ENCODE data around the gene CRADD.
"Not testable (repeated sequence)": the region's sequence is repeated elsewhere in the genome, so short reads cannot be mapped to it uniquely, and the experiment has no call there.

The CRADD gene

DNA sequence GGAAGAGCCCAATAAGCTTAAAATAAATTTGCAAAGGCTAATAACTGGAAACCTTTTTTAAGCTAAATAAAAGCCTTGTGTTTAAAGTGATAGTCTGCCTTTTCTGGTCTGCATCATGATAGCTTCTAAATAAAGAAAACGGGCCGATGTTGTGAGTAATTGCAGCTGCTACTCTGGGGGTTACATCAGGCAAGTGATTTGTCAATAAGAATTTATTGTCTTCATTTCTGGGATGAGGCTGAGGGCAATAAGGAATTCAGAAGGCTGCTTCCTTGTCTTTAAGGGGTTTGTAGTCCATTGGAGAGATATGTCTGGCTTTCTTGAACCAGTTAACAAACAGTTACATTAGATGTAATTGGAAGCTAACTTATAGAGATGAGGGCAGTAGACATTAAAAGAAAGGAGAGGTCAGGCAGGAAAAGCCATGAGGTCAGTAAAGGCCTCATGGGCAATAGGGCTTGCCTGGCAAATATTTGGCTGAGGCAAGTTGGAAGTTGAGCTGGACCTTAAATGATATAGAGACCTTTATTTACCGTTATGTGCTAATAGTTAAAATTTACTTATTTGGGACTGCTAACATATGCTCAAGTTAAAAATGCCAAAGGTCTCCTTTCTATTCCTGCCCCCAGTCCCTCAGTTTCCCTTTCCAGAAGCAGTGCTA, 85.0 kb downstream of the CRADD start:
- DNase-seq, result no peak

DNA sequence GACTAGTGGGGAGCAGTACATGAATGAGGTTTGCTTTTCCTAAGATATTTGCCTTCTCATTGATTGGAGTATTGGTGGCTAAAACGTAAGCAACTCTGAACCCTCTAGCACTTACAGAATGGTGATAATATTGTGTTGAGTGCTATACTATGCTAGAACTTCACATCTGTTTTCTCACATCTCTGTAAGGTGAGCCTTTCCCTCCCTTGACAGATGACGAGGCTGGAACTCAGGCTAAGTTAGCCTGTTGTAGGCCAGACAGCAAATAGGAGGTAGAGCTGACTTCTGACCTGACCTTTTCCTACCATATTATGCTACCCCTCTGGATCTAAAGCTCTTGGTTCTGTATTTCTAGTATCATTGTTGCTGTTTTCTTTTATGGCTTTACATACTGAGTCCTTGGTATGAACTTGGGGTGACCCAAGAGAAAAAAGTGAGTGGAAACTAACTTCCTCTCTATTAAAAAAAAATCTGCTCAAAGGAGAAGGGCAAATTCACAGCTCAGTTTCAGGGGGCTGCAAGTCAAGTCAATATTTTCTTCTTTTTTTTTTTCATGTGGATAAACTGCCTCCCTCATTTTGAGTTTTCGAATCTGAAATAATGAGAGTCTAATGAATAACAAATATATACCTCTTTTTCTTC, 85.9 kb downstream of the CRADD start:
- DNase-seq, result no peak

DNA sequence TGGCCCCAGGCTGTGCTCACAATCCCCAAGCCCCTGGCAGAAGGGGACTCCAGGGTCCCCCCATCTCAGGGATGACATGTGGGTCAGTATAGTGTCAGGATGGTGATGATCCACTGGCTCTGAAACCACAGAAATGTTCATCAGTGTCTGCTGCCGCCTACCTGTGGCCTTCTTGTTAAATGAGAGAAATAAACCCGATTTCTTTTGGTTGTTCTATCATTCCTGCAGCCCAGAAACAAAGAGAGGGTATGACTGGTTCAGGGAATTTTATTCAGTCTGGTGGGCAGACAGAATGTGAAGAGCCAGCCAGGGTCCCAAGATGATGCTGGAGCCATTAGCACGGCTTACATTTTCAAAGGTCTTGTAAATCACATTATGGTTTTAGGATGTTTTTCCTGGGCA, 86.6 kb downstream of the CRADD start:
- DNase-seq, result no peak

DNA sequence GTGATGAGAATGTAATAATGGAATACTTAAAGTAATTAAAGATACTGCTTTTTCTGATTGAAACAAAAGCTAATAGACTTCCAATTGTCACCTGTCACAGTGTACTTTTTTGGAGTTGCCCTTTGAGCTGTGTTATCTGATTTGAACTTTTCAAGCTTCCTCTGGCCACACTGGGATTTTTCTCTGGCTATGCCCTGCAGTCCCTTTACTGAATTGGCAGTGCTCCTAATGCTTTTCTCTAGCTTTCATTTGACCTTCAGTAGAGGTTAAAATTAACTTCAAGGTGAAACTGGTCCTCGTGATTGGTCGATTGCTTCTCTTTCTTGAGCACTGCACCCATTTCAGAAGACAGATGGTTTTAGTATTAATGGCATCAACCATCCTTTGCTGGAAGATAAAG, 89.2 kb downstream of the CRADD start:
- DNase-seq, result no peak

DNA sequence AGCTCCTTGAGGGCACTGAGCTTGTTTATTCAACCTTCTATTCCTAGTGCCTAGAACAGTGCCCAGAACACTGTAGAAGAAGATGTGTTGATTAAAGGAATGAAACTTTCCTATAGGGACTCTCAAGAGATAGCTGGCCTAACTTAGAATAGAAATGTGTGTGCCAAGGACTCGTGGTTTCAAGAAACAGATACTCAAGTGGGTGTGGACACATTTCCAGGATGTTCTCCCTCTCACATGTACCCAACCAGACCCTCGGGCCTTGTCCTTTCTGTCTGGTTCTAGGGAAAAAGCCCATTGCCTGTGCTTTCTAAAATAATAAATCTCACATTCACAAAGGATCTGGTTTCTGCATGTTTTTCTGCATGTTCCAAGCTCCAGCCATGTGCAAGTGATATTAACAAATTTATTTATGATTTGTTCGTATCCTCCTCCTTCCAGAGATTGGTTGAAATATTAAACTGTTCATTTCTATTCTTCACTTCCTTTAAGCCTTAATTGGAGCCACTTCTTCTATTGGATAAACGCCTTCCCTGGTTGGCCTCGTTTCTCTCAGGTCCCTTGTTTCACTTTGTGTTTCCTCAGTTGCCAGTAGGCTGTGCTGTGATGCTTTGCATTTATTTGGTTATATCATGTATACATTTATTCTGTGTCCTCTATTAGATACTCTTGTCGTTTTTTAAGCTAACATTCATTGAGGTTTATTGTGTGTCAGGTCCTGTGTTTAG, 89.8 kb downstream of the CRADD start:
- peak; percentile 53 for DNase-seq

DNA sequence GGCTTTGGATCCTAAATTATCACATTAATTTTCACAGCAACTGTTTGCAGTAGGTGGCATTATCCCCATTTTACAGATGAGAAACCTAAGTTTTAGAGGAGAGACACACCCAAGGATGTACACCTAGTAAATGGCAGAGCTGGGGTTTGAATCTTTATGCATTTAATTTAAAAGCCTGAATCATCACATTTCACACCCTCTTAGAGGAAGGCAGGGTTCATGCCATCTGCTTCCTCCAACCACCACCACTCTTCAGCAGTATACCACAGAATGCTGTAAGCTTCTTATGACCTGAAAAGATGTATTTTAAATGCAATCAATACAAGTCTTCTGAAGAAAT, 90.3 kb downstream of the CRADD start:
- DNase-seq, result peak; percentile 41

DNA sequence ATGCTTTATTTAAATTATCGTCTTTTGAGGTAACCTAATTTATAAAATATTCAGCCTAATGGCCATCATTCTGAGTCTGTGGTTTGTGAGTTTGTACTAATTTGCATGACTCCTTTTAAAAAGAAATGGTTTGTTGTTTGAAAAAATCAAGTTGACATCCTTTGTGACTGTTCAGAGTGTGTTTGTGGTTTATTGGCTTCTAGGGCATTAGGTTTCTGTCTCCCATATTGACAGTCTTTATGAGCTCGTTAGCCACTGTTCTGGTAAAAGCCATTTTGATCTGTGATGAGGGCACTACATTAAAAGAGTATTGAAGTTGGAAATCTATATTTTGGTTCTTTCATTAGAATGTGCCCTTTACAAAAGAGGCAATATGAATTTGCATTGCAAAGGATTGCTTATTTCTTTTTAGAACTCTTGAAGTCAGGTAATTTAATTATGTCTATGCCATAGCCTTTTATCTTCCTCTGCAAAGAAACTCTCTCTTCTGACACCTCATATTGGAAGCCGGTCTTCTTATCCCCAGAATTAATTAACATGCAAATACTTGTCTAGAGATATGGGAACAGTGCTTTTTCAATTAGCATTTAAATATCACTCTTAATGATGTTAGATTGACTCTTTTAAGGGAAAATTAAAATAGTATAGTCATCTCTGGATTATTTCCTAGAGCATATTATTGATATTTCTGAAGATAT, 95.0 kb downstream of the CRADD start:
- peak; percentile 33 for DNase-seq

DNA sequence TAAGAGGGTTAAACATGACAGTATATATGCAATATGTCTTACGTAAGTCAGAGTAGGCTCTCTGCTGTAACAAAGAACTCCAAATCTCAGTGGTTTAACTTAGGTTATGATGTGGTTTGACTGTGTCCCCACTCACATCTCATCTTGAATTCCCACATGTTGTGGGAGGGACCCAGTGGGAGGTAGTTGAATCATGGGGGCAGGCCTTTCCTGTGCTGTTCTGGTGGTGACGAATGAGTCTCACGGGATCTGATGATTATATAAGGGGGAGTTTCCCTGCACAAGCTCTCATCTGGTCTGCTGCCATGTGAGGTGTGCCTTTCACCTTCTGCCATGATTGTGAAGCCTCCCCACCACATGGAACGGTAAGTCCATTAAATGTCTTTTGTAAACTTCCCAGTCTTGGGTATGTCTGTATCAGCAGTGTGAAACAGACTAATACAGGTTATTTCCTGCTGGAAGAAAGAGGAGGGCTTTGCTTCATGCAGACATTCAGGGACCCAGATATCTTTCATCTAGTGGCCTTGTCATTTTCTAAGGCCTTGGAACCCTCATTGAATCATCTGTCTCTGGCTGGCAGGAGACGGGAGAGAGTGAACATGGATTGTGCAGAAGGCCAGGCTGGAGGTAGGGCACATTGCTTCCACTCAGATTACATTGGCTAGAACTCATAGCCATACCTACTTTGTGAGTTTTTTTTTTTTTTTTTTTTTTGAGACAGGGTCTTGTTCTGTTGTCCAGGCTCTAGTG, 96.1 kb downstream of the CRADD start:
- DNase-seq, result peak; percentile 44

DNA sequence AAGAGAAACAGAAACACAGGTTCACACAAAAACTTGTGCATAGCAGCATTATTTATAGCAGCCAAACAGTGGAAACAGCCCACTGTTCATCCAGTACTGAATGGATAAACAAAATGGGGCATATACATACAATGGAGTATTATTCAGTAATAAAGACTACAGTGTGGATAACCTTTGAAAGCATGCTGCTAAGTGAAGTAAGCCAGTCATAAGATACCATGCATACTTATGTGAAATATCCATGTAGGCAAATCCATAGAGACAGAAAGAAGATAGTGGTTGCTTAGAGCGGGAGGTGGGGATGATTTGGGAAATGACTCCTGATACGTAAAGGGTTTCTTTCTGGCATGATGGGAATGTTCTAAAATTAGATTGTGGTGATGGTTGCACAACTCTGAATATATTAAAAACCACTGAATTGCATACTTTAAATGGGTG, 99.4 kb downstream of the CRADD start:
- no peak for DNase-seq

DNA sequence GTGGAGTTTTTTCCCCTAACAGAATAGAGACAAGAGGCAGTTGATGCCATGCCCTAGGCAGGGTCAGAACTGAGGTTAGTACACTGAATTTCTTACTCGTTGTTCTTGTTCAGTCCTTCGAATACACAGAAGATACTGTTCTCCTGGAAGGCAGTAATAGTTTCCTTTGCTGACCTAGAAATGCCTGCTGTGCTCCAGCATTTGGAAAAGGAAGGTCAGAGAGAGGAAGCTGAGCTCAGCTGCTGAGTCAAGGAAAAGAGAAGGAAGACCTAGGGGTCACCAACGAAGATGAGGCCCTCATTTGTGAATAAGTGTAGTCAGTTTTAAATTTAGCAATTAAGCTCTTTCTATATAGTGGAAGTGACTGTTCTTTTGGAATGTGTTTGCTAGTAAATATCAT, 100.1 kb downstream of the CRADD start:
- DNase-seq, result no peak

DNA sequence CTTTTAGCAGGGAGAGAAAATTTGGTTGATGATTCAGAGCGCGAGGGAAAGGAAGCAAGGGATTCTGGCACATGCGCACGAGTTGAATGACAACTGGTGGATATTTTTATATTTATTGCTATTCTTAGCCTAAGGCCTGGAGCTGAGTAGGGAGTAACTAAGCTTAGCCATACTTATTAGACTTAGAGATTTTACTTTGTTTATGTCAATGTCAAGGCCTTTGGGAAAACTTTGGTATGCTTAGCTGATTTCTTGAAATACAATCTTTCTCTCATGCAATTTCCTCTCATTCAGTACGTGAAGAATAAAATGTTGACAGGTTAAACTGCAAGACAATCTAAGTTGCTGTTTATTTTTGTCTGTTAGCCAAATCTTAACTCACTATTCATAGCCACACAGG, 101.1 kb downstream of the CRADD start:
- DNase-seq, result no peak

DNA sequence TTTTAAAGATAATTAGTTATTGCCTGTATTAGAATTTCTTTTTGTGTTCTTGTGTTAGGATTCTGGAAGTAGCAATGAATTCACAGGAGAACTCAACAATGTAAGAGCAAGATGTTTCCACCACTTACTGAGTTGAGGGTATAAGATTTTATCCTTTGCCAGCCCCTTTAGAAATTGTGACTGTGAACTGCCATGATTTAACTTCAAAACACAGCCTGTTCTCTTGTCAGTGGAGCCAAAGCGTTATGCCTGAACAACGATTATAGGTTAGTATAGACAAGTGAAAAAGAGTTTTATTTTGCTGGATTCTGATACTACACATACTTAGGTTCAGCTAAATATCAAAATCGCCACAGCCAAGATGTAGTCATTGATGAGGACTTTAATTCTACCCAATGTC, 101.6 kb downstream of the CRADD start:
- DNase-seq, result no peak

DNA sequence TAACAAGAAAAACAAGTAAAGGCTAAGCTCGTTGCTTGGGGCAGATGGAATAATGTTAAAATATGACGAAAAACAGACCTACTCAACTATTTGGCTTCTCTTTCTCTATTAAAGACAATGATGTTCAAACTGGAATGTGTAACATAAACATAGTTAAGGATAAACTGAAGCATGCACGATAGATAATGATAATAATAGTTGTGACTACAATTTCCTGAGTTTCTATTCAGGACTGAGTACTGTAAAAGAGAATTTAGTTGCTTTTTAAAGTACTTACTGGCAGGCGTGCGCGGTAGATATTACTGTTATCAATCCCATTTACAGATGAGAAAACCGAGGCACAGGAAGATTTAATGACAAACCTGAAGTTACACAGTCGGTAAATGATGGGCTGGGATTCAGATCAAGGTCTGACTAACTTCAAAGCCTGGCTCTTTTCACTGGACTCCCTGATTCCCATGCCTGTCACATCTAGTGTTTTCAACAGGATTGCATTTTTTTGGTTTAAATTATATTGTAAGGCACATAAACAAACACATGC, 103.0 kb downstream of the CRADD start:
- DNase-seq, result no peak

DNA sequence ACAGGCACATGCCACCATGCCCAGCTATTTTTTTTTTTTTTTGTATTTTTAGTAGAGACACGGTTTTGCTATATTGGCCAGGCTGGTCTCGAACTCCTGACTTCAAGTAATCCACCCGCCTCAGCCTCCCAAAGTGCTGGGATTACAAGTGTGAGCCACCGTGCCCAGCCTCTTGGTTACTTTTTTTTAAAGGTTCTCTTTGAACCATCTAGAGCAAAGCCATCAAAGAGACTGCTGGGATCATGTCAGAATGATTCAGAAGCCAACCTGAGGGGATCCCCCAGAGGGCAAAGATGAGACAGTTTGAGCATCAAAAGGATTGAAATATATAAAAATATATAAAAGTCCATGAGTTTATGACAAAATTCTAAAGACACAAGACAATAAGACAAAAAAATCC, 103.7 kb downstream of the CRADD start:
- peak; percentile 45 for DNase-seq

DNA sequence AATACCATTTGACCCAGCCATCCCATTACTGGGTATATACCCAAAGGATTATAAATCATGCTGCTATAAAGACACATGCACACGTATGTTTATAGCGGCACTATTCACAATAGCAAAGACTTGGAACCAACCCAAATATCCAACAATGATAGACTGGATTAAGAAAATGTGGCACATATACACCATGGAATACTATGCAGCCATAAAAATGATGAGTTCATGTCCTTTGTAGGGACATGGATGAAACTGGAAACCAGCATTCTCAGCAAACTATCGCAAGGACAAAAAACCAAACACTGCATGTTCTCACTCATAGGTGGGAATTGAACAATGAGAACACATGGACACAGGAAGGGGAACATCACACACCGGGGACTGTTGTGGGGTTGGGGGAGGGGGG, 104.8 kb downstream of the CRADD start:
- not testable (repeated sequence) for DNase-seq

DNA sequence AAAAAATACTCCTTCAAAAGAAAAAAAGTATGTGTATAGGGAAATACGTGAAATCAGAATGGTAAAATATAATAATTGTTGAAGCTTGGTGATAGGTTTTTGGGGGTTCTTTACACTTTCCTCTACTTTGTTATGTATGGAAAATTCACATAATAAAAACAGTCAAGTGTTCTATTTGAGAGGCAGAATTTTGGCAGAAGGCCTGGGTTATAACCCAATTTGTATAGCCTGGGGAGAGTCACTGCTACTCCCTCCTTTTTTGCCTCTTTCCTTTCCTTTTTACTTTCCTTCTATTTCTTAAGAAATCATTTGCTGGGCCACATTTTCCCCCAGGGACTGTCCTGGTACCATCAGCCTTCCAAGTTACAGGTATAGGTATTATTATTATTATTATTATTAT, 105.7 kb downstream of the CRADD start:
- no peak for DNase-seq

DNA sequence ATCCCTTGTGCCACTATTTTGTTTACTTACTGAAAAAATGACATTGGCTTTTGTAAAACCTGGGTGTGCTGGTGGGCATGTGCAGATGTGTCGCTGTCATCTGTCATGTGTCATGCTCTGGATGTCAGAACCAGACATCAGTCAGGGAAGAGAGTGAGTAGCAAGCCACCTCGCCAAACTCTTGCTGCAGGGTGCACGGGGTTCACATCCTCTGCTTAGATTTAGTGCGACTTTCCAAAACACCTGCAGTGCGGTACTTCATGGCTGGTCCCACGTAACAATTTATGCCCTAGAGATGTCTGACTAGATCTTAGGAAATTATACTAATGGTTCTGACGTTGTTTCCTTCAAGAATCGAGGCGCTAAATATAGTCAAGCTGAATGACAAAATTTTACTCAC, 106.7 kb downstream of the CRADD start:
- DNase-seq, result peak; percentile 33

DNA sequence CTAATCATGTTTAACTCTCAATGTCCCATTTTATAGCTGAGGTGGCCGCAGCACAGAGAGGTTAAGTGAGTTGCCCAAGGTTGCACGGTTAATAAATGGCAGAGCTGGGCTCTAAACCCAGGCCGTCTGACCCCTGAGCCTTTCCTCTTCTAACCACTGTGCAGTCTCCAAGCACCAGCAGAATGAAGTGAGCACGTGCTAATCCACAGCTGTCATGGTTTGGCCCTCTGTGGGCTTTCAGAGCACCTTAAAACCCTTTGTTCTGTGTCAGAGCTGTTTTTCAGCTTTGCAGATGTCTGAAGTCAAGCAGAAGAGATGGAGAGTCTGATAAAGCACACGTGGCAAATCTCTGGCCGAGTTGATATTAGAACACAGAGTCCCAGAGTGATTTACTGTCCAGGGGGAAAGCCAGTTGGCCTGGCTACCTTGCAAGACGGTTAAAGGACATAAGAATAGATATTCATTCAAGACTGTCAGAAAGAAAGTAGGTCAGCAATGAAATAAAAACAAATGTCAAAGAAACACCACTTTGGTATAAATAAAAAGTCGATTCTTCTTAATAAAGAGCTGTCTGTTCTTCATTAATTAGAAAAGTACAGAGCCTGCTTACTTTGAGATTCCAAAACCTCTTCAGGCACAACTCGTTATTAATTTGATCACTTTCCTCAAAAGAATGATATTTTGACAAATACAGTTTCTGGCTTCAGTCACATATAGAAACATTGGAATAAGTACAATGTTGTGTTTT, 107.3 kb downstream of the CRADD start:
- DNase-seq, result peak; percentile 27

DNA sequence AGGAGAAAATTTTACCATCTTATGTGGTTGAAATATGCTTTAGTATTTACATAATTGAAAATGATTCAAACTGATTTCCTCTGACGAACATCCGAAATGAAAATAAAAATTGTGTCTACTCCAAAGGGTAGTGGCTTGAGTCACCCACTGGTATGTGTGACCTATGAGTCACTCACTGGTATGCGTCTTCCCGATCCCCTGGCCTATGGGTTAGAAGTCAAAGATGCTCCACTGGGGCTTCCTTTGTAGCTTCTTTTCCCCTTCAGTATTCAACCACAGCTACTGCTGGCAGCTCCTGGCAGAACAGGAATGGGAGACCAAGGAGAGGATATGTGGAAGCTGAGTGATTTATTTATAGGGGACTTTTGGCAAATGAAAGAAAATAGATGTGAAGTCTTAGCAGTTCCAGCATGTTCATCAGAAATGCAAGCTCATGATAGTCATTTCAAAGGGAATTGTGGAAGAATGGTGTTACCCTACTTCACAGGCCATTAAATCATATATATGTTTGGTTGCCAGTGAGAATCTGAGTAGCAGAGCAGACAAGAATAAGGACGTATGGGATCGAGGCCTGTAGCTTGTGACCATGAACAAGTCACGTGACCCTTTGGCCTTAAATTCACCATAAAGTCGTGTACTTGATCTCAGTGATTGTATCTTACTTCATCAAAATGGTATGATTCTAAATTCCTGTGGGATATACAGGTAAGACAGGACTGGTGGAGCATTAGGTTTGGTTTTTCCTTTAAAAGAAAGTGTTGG, 108.3 kb downstream of the CRADD start:
- DNase-seq, result peak; percentile 64

DNA sequence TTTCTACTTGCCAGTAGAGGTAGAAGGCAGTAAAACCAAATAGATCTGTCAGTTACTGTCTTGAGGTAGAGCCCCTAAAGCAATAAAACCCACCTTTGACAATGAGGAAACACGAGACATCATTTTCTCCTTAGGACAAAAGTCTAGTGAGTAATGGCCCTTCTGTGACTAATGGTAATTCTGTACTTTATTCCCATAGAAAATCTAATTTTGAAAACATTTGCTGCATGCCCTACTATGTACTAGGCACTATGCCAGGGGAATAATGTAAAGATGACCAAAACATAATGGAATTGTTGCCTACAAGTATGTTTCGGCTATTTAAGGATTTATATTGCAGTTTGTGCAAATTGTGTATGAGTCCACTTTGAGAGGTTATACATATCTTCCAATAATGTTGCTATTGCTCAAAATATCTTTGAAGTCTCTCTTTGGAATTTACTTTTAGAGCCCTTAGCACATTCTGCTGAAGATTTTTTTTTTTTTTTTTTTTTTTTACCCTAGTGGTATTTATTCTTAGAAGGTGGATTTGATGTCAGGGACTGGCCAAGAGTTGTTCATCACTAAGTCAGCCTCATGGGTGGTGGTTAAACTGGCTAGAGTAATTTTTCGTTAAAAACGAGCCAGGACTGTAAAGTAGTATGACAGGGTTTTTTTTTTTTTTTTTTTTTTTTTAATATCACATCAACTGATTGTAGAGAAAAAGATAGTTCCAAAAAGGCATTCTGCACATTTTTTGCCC, 109.7 kb downstream of the CRADD start:
- no peak for DNase-seq

Data from CD4-positive, alpha-beta T cell treated with Interleukin-4 for 4 hours (primary cell).